Measurements from ENCODE around the gene ACY1. TPM values are rescaled to one million over a fixed set of nuclear protein-coding genes. Genes with fewer than 3 reads are reported as not detected.

The ACY1 gene
- total RNA-seq, 4 donors from 2014 or later, result 10.6 to 21.4 (median 19.5) TPM

- H3K27ac ChIP-seq, result no peak overlapping the region
- peaks cover 0 to 29% of the 10 kb centered on the region in 2 donors for H3K36me3 ChIP-seq
- no peaks in the 10 kb centered on the region for H3K27me3 ChIP-seq
- no peak overlapping the region for H3K4me3 ChIP-seq
- WGBS, 2 donors (ENCODE audit: low coverage in 1 of 2), result 60 to 86% methylated on average over 1 of the region's 1 CpG
- TF ChIP-seq POLR2A (IDR thresholded peaks at IDR 0.05) (no peak), POLR2AphosphoS5 (IDR thresholded peaks at IDR 0.05) (no peak), EP300 (IDR thresholded peaks at IDR 0.05) (no peak), CTCF (IDR thresholded peaks at IDR 0.05) (no peak)
- peaks cover 0 to 23% (median 7%) of the 10 kb centered on the region in 3 donors for H3K4me1 ChIP-seq
- H3K9me3 ChIP-seq, result no peaks in the 10 kb centered on the region
- no peak for ATAC-seq
These were observed 28.6 kb upstream of the ACY1 start for GRCh38 chr3:51954713-51955112.

- TF ChIP-seq CTCF (IDR thresholded peaks at IDR 0.05), result no peak
- TF ChIP-seq POLR2AphosphoS5 (IDR thresholded peaks at IDR 0.05), result no peak
- TF ChIP-seq POLR2A (IDR thresholded peaks at IDR 0.05), result no peak
- TF ChIP-seq EP300 (IDR thresholded peaks at IDR 0.05), result no peak
- H3K27ac ChIP-seq, result peak within 1 kb of the TSS; percentile 69 to 85 (median 82)
- 53% methylated on average over 5 of the region's 33 CpGs; no CpG with 5 or more reads in 1 of the 2 donors for WGBS, 2 donors (ENCODE audit: low coverage in 1 of 2)
- H3K4me3 ChIP-seq, result peak within 1 kb of the TSS; percentile 32 to 57
- no peaks in the 10 kb centered on the region for H3K27me3 ChIP-seq
- ATAC-seq, result no peak
- H3K4me1 ChIP-seq, result peaks cover 0 to 23% (median 7%) of the 10 kb centered on the region in 3 donors
- H3K36me3 ChIP-seq, result peaks cover 0 to 32% of the 10 kb centered on the region in 2 donors
- no peaks in the 10 kb centered on the region for H3K9me3 ChIP-seq
These were observed 28.0 kb upstream of the ACY1 start, which contains the start of gene GPR62 for GRCh38 chr3:51955175-51955892. Gene GPR62, plus strand, starts transcription at chr3:51955381. Its CDS starts 272 bp downstream, at chr3:51955653.

GRCh38 chr3:51955893-51956770 is 27.2 kb upstream of the ACY1 start:
- Histone ChIP-seq H3K36me3 (peaks cover 0 to 40% of the 10 kb centered on the region in 2 donors), H3K27me3 (no peaks in the 10 kb centered on the region), H3K4me3 (peak overlapping the region; percentile 32 to 57), H3K9me3 (no peaks in the 10 kb centered on the region), H3K27ac (peak overlapping the region; percentile 69 to 85 (median 82)), H3K4me1 (peaks cover 0 to 23% (median 7%) of the 10 kb centered on the region in 3 donors)
- no CpG with 5 or more reads among the region's 97 CpGs for WGBS, 2 donors (ENCODE audit: low coverage in 1 of 2)
- no peak for TF ChIP-seq EP300 (IDR thresholded peaks at IDR 0.05)
- TF ChIP-seq POLR2AphosphoS5 (IDR thresholded peaks at IDR 0.05), result no peak
- TF ChIP-seq CTCF (IDR thresholded peaks at IDR 0.05), result peak in 3 of 4 experiments; percentile 49 to 66 (median 65)
- no peak for TF ChIP-seq POLR2A (IDR thresholded peaks at IDR 0.05)
- ATAC-seq, result peak; percentile 80

- no CpG with 5 or more reads among the region's 15 CpGs for WGBS, 2 donors (ENCODE audit: low coverage in 1 of 2)
- no peak for ATAC-seq
- H3K4me3 ChIP-seq, result no peak overlapping the region
- peak overlapping the region in 1 of 4 donors; percentile 85 for H3K27ac ChIP-seq
- peaks cover 0 to 36% (median 7%) of the 10 kb centered on the region in 3 donors for H3K4me1 ChIP-seq
- no peaks in the 10 kb centered on the region for H3K9me3 ChIP-seq
- H3K27me3 ChIP-seq, result no peaks in the 10 kb centered on the region
- H3K36me3 ChIP-seq, result peaks cover 0 to 44% of the 10 kb centered on the region in 2 donors
- TF ChIP-seq CTCF (IDR thresholded peaks at IDR 0.05), result no peak
- TF ChIP-seq POLR2A (IDR thresholded peaks at IDR 0.05), result no peak
- TF ChIP-seq POLR2AphosphoS5 (IDR thresholded peaks at IDR 0.05), result no peak
- TF ChIP-seq EP300 (IDR thresholded peaks at IDR 0.05), result no peak
These were observed 25.7 kb upstream of the ACY1 start for GRCh38 chr3:51957520-51958205.
